Measurements from ENCODE around the gene RASSF9.
A peak's percentile ranks its signal among the peaks of the same experiment; 100 is the strongest.

RASSF9 gene

GRCh38 chr12:85784096-85784720 is 52.0 kb downstream of the RASSF9 start:
- Histone ChIP-seq H3K9ac (ENCODE audit: low read depth, low read length) (no peak overlapping the region), H3K4me3 (ENCODE audit: low read length) (no peak overlapping the region), H3K27ac (ENCODE audit: low read depth, low read length) (no peak overlapping the region), H3K27me3 (ENCODE audit: insufficient read depth, low read length) (no peaks in the 10 kb centered on the region), H3K4me1 (ENCODE audit: insufficient read depth, low read length) (peaks cover 10% of the 10 kb centered on the region), H3K9me3 (ENCODE audit: insufficient read depth, low read depth, low read length) (0 out of 2 replicates have a peak, but pooled peaks cover 3% of the 10 kb centered on the region), H3K36me3 (ENCODE audit: insufficient read depth, low read length) (no peaks in the 10 kb centered on the region)
- 88% methylated on average over 1 of the region's 2 CpGs for WGBS

GRCh38 chr12:85782711-85783110 is 53.5 kb downstream of the RASSF9 start:
- no peaks in the 10 kb centered on the region for H3K36me3 ChIP-seq (ENCODE audit: insufficient read depth, low read length)
- no peak overlapping the region for H3K4me3 ChIP-seq (ENCODE audit: low read length)
- H3K4me1 ChIP-seq (ENCODE audit: insufficient read depth, low read length), result peaks cover 18% of the 10 kb centered on the region
- no peak overlapping the region for H3K9ac ChIP-seq (ENCODE audit: low read depth, low read length)
- H3K27me3 ChIP-seq (ENCODE audit: insufficient read depth, low read length), result no peaks in the 10 kb centered on the region
- H3K27ac ChIP-seq (ENCODE audit: low read depth, low read length), result no peak overlapping the region
- H3K9me3 ChIP-seq (ENCODE audit: insufficient read depth, low read depth, low read length), result 0 out of 2 replicates have a peak, but pooled peaks cover 3% of the 10 kb centered on the region
- WGBS, result 88% methylated on average over 1 of the region's 1 CpG

GRCh38 chr12:85781766-85782165 is 54.4 kb downstream of the RASSF9 start:
- no peaks in the 10 kb centered on the region for H3K27me3 ChIP-seq (ENCODE audit: insufficient read depth, low read length)
- no peak overlapping the region for H3K27ac ChIP-seq (ENCODE audit: low read depth, low read length)
- no peak overlapping the region for H3K9ac ChIP-seq (ENCODE audit: low read depth, low read length)
- no peaks in the 10 kb centered on the region for H3K36me3 ChIP-seq (ENCODE audit: insufficient read depth, low read length)
- no peak overlapping the region for H3K4me3 ChIP-seq (ENCODE audit: low read length)
- H3K9me3 ChIP-seq (ENCODE audit: insufficient read depth, low read depth, low read length), result 0 out of 2 replicates have a peak, but pooled peaks cover 3% of the 10 kb centered on the region
- H3K4me1 ChIP-seq (ENCODE audit: insufficient read depth, low read length), result peaks cover 18% of the 10 kb centered on the region

- Histone ChIP-seq H3K27ac (ENCODE audit: low read depth, low read length) (no peak overlapping the region), H3K4me3 (ENCODE audit: low read length) (no peak overlapping the region), H3K36me3 (ENCODE audit: insufficient read depth, low read length) (no peaks in the 10 kb centered on the region), H3K9me3 (ENCODE audit: insufficient read depth, low read depth, low read length) (no peaks in the 10 kb centered on the region), H3K9ac (ENCODE audit: low read depth, low read length) (peak overlapping the region; percentile 26; the same call in 1 of the 2 replicates), H3K27me3 (ENCODE audit: insufficient read depth, low read length) (no peaks in the 10 kb centered on the region), H3K4me1 (ENCODE audit: insufficient read depth, low read length) (peaks cover 36% of the 10 kb centered on the region)
- 71% methylated on average over 2 of the region's 2 CpGs for WGBS
Observed at GRCh38 chr12:85779768-85780167, 56.4 kb downstream of the RASSF9 start.

- Histone ChIP-seq H3K9ac (ENCODE audit: low read depth, low read length) (no peak overlapping the region), H3K27me3 (ENCODE audit: insufficient read depth, low read length) (no peaks in the 10 kb centered on the region), H3K4me1 (ENCODE audit: insufficient read depth, low read length) (peaks cover 42% of the 10 kb centered on the region), H3K27ac (ENCODE audit: low read depth, low read length) (peak overlapping the region; percentile 73), H3K36me3 (ENCODE audit: insufficient read depth, low read length) (no peaks in the 10 kb centered on the region), H3K9me3 (ENCODE audit: insufficient read depth, low read depth, low read length) (no peaks in the 10 kb centered on the region), H3K4me3 (ENCODE audit: low read length) (no peak overlapping the region)
Observed at GRCh38 chr12:85775091-85775490, 61.1 kb downstream of the RASSF9 start.

- no peaks in the 10 kb centered on the region for H3K36me3 ChIP-seq (ENCODE audit: insufficient read depth, low read length)
- no peaks in the 10 kb centered on the region for H3K9me3 ChIP-seq (ENCODE audit: insufficient read depth, low read depth, low read length)
- H3K27me3 ChIP-seq (ENCODE audit: insufficient read depth, low read length), result no peaks in the 10 kb centered on the region
- 92% methylated on average over 2 of the region's 2 CpGs for WGBS
- no peak overlapping the region for H3K9ac ChIP-seq (ENCODE audit: low read depth, low read length)
- H3K4me1 ChIP-seq (ENCODE audit: insufficient read depth, low read length), result peaks cover 5% of the 10 kb centered on the region
- H3K4me3 ChIP-seq (ENCODE audit: low read length), result no peak overlapping the region
- H3K27ac ChIP-seq (ENCODE audit: low read depth, low read length), result no peak overlapping the region
Observed at GRCh38 chr12:85765453-85765869, 70.7 kb downstream of the RASSF9 start.

- Histone ChIP-seq H3K27me3 (ENCODE audit: insufficient read depth, low read length) (no peaks in the 10 kb centered on the region), H3K4me1 (ENCODE audit: insufficient read depth, low read length) (no peaks in the 10 kb centered on the region), H3K9ac (ENCODE audit: low read depth, low read length) (no peak overlapping the region), H3K4me3 (ENCODE audit: low read length) (no peak overlapping the region), H3K9me3 (ENCODE audit: insufficient read depth, low read depth, low read length) (peaks cover 14% of the 10 kb centered on the region; the same call in 1 of the 2 replicates), H3K27ac (ENCODE audit: low read depth, low read length) (no peak overlapping the region), H3K36me3 (ENCODE audit: insufficient read depth, low read length) (no peaks in the 10 kb centered on the region)
- 97% methylated on average over 3 of the region's 3 CpGs for WGBS
Observed at GRCh38 chr12:85759623-85760022, 76.6 kb downstream of the RASSF9 start.

GRCh38 chr12:85759091-85759490 is 77.1 kb downstream of the RASSF9 start:
- Histone ChIP-seq H3K9ac (ENCODE audit: low read depth, low read length) (no peak overlapping the region), H3K27me3 (ENCODE audit: insufficient read depth, low read length) (no peaks in the 10 kb centered on the region), H3K27ac (ENCODE audit: low read depth, low read length) (no peak overlapping the region), H3K4me1 (ENCODE audit: insufficient read depth, low read length) (no peaks in the 10 kb centered on the region), H3K4me3 (ENCODE audit: low read length) (no peak overlapping the region), H3K36me3 (ENCODE audit: insufficient read depth, low read length) (no peaks in the 10 kb centered on the region), H3K9me3 (ENCODE audit: insufficient read depth, low read depth, low read length) (peaks cover 14% of the 10 kb centered on the region; the same call in 1 of the 2 replicates)
- WGBS, result 94% methylated on average over 3 of the region's 3 CpGs

- H3K36me3 ChIP-seq (ENCODE audit: insufficient read depth, low read length), result no peaks in the 10 kb centered on the region
- H3K27me3 ChIP-seq (ENCODE audit: insufficient read depth, low read length), result no peaks in the 10 kb centered on the region
- H3K9ac ChIP-seq (ENCODE audit: low read depth, low read length), result no peak overlapping the region
- no peak overlapping the region for H3K4me3 ChIP-seq (ENCODE audit: low read length)
- peaks cover 14% of the 10 kb centered on the region; the same call in 1 of the 2 replicates for H3K9me3 ChIP-seq (ENCODE audit: insufficient read depth, low read depth, low read length)
- H3K4me1 ChIP-seq (ENCODE audit: insufficient read depth, low read length), result no peaks in the 10 kb centered on the region
- no peak overlapping the region for H3K27ac ChIP-seq (ENCODE audit: low read depth, low read length)
Observed at GRCh38 chr12:85755760-85756159, 80.4 kb downstream of the RASSF9 start.
